Hematopoietic multipotent progenitor cell treated with erythropoietin and hydrocortisone succinate and interleukin-3 and kit ligand, for 6 days (in vitro differentiated cells): ENCODE data around the gene HLA-DRA.

Source experiments
- DNase-seq: peaks from one replicate; pipeline ENCODE4 v3.0.0-alpha.2; 2015

Gene HLA-DRA

DNA sequence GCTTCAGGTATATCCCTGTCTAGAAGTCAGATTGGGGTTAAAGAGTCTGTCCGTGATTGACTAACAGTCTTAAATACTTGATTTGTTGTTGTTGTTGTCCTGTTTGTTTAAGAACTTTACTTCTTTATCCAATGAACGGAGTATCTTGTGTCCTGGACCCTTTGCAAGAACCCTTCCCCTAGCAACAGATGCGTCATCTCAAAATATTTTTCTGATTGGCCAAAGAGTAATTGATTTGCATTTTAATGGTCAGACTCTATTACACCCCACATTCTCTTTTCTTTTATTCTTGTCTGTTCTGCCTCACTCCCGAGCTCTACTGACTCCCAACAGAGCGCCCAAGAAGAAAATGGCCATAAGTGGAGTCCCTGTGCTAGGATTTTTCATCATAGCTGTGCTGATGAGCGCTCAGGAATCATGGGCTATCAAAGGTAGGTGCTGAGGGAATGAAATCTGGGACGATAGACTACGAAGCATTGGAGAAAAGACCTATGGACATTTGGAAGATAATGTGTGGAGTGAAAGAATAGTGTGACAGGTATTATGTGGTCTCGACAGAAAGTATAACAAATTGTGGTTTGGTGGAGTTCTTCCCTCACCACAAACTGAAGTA is at the start of gene HLA-DRA:
TSS of gene HLA-DRA (plus strand) at position 286 of the 613 bp plus-strand sequence. CDS start at position 350, 64 bp downstream.
- DNase-seq, result peak; percentile 86

DNA sequence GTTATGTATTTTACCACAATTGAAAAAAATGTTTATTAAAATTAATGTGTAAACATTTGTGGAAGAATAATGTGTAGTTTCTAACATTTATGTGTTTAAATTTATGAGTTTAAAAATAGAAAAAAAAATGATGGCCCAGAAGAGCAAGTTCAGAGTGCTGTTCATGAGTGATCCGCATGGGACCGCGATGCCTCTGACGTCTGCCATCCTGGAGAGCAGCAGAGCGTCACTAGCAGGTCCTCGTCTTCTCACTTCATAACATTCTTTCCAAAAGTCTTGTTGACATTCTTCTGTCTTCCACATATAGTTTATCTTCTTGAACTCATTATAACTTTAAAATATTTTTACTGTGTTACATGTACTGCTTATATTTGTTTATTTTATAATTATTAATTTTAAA is 48.2 kb upstream of the HLA-DRA start:
- DNase-seq, result no peak

DNA sequence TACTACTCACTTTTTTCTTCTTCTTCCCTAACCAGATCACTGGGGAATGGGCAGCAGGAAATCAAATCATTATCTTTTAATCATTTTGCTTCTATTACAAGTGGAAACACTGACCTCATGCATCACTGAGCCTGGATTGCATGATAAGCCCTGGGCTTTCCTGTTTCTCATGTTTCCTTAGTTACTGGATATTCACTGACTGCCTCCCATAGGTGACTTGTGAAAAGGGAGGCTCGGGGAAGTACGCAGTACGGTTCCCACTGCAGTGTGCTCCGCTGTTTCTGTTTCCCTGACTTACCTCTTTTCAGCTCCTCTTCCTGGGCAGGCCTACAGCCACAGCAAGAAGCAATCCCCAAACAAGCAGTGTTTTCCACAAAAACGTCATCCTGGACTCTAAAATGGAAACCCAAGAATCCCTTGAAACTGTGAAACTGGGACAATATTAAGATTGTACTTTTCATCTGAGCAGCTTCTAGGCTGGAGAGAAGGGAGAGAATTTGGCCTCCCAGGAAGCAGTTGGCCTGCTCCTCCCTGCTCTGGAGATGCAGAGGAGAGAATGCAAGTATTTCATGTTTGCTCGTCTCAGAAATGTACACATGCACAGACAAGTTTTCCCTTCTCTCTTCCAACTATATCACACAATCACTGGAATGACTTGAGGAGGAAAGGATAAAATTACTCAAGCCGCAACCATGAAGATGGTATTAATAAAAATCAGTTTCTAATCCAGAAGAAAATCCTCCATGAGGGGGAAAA is 45.8 kb upstream of the HLA-DRA start:
- no peak for DNase-seq

DNA sequence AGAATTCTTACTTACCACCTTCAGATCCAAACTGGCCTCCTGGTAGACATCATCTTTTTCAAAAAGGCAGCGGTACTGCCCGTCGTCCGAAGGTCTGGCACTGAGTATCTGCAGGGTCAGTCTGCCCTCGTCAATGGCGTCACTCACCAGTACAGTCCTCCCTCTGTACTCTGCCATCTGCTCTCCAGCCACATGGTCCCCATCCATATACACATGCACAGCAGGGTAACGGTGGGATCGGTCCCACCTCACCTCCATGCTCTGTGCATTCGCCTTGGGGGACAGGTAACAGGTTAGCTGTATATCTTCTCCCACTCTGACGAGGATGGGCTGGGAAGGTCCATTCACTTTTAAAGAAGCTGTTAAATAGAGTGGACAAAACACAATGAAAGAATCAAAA is 43.7 kb upstream of the HLA-DRA start:
- no peak for DNase-seq

DNA sequence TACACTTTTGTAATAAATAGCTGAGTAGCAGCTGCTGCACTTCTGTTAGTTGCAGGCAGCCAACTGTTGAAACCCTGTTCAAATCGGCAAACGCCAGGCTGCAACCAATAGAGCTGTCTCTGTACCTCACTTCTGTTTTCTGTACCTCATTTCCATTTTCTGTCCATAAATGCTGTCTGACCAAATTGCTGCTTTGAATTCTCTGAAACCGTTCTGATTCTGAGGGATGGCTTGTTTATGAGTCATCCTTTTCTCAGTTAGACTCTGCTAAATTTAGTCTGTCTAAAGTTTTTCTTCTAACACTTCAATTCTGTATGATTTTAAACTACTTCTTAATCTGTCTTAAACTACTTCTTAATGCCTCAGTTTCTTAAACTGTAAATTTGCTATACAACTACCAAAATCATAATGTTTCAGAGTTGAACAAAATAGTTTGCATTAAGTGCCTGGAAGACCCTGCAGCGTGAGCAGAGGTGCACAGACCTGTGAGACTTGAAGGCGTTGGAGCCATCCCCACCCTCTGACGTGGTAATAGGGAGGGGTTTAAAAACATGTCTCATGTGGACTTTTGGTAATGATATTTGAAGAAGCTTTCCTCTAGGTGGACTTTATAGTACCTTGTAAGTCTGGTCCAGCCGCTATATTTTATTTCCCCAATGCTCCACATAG is 42.3 kb upstream of the HLA-DRA start:
- no peak for DNase-seq

DNA sequence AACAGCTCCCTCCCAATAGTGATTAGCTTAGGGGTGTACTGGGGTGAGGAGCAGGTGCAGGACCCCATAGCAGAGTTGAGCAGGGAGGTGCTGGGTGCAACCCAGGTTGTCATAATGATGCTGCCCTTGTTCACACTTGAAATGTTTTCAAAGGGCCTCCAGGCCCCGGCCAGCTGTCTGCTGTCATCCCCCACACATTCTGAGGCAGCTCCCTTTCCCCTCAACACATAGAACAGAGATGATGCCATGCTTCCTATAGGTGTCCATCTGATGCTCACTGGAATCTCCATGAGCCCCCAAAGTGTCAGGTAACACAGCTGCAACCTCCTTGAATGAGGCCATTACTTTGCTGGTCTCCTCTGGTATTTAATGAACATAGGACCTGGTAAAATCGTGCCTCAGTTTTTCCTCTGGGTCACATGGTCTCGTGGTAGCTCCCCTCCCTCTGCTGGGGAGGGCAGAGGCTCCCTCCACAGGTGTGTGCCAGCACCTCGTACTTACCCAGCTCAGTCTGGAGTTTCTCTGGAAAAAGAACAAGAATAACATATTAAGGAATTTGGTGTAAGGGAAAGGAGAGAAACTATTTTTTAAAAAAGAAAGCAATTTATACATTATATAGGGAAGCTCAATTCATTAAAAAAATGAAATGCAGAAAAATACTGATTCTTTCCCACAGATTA is 38.3 kb upstream of the HLA-DRA start:
- no peak for DNase-seq

DNA sequence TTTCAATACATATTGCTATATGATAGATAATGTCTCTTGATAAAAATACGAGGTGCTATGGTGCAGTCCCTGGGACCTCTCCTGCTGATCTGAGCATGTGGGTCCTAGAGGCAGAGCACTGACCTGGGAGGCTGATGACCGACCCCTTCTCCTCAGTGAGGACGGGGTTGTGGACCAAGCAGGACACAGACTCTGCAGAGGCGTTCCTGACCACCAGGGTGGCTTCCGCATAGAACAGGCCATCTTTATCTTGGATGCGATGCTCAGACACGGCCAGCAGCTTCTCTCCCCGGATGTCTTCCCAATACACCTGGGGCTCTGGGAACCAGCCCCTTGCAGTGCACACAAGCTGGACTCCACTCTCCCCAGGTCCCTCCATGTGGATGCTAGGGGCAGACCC is 36.9 kb upstream of the HLA-DRA start:
- DNase-seq, result no peak

DNA sequence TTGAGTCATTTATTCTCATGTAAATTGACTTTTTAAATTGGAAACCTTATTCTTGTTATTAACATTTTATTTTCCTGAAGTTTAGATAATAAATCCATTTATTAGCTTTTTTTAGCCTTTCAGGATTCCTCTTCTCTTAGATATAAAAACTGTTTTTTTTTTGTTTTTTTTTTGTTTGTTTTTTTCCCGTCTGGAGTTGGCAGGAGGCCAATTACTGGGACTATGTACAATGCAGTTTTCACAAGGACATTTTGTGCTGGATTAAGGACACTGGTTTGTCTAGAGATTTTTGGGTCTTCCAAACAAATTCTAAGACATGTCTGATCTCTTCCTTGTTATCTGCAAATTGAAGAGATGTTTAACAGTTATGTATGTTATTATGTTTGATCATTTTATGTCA is 34.0 kb upstream of the HLA-DRA start:
- no peak for DNase-seq

DNA sequence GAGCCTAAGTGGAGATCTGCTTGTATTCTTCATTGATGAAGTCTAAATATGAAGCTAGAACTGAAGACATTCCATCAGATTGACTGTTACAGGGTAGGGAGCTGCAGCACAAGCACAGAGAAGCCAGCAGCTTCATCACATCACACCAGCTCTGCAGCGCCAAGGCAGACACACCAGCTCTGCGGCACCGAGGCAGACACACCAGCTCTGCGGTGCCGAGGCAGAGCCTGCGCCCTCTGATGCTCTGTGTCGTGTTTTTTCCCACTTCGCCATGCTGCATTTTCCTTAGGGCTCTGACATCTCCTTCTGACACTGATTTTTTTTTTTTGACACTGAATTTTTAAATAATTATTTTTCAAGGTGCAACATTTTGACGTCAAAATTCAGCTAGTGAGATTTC is 33.5 kb upstream of the HLA-DRA start:
- no peak for DNase-seq

DNA sequence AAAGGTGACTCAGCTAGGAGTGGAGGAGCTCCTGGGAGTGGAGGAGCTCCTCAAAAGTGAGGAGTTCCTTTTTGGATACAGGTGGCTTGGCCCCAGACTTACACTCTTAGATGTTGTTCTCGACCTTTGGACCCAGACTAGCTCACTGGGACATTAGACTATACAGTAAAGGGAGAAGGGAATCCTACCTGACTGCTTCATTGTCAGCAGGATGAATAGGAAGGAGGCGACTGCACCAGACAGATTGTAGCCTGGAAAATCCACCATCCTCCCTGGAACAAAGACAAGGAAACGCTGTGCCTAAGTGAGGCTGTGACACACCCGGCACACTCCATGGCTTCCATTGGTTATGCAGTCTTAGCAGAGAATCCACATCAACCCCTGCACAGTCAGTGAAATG is 32.8 kb upstream of the HLA-DRA start, which contains the start of gene BTNL2:
TSS of gene BTNL2 (minus strand) at position 325 of the 400 bp plus-strand sequence. CDS start at position 267, 58 bp downstream.
- no peak for DNase-seq

DNA sequence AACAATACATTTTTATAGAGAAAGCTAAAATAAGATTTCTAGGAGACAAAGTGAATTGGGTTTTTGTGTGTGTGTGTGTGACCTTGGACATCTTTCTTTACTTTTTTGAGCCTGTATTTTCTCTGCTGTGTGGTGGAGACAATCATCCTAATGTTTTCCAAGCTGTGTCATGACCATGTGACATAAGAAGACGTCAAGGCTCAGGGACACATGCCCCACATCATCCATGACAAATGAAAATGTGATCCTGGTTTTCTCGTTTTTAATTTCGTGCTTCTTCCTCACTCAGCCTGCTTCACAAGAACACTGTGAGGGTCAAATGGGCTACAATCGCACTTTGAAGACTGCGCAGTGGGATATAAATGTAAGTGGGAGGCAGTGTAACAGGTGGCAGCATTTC is 28.8 kb upstream of the HLA-DRA start:
- no peak for DNase-seq

DNA sequence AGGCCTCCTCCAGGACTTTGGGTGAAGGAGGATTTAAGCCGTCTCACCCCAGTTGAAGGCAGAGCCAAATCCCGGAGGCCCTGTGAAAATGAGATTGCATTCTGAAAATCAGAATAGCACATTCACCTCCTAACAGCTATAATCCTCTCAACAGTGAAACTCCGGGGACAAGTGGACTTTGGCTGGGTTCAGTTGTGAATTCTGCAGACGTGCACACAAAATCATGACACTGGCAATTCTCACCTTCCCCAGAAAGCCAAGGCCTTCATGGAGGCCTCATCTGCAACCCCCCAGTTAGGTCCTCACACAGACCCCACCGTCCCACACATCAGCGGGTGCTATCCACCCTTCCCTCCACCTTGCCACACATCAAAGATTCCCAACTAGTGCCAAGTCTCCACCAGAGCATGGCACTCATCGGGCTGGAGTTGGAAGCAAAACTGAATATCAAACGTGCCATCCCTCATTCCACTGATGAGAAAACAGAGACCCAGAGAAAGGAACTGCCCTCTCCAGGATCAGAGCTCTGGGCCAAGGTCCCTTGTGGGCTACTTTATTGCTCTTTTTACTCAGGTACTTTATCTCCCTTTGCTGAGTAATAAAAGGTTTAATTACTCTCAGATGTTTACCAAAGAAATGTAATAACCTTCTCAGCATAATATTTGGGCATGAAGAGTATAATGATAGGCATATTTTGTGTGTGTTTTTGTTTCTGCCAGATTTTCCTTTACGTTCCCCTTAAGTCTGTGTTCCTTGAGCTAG is 27.9 kb upstream of the HLA-DRA start:
- DNase-seq, result no peak

DNA sequence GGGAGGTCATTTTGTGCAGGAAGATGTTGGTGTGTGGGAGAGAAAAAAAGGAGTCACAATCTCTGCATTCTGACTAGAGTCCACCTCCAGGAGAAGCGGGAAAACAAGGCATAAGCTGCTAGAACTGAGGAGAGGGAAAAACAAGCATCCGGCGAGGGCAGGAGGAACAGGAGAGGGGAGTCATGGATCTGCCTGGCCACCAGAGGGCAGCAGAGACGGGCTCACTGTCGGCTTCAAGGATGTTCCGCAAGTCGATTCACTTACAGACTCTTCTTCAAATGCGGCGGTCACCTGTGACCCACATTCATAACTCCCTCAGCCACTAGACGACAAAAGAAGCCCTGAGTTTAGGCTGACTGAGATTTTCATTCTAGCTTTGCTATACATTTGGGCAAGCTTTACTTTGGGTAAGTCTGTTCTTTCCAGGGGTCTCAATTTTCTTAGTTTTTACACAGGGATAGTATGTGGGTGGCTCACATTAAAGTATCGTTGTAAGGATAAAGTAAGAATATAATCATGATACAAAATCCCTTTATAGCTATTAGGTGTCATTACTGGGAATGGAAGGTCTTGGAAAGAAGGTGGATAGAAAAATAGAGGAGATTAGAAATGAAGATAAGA is 26.1 kb upstream of the HLA-DRA start:
- DNase-seq, result peak; percentile 84

DNA sequence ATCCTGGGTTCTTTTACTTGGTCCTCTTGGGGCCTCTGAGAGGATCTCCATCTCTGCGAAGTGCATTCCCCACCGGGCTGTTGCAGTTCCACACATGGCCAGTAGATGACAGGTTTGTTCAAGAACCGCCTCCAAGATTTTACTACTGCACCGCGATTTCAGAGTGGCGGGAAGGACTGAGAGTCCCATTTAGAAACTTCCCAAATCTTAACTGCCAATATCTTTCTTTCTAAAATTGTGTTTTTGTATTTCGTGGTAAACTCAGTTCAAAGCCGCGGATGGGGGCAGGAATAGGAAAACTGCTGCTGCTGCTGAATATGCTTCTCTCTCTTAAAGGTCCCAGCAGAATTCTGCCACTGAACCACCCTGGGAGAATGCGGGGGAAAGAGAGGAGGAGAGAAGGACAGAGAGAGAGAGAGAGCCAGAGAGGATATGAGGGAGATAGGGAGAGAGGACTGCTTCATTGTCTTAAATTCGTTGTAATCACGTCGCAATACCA is 24.1 kb upstream of the HLA-DRA start:
- DNase-seq, result peak; percentile 84

DNA sequence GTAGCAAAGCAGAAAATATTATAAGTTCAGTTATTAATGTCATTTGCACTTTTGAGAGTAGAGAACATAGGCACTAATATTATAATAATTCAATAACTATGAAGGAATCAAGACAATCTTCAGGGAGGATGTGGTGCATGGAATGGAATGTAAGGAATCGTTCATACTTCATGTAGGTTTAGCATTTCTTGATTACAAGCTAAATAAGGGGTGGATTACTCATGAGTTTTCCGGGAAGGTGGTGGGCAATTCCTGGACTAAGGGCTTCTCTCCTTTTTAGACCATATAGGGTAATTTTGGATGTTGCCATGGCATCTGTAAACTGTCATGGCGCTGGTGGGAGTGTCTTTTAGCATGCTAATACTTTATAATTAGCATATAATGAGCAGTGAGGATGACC is 23.7 kb upstream of the HLA-DRA start:
- DNase-seq, result no peak

DNA sequence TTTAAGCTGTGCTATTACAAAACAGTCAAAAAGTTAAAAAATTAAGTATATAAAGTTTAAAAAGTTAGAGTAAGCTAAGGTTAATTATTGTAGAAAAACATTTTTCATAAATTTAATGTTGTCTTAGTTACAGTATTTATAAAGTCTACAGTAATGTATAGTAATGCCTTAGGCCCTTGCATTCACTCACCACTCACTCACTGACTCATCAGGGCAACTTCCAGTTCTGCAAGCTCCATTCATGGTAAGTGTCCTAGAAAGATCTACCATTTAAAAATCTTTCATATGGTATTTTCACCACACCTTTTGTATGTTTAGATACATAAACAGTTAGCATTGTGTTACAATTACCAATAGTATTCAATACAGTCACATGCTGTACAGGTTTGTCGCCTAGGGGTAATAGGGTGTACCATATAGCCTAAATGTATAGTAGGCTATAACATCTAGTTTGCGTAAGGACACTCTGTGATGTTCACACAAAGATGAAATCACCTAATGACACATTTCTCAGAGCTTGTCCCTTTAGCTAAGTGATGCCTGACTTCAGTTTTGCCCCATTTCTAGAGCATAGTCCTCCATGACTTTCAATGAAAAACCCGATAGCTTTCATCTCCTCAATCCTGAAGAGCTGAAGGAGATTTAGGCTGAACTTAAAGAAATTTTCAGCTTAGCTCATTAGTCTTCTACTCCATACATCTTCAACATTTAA is 14.9 kb upstream of the HLA-DRA start:
- no peak for DNase-seq

DNA sequence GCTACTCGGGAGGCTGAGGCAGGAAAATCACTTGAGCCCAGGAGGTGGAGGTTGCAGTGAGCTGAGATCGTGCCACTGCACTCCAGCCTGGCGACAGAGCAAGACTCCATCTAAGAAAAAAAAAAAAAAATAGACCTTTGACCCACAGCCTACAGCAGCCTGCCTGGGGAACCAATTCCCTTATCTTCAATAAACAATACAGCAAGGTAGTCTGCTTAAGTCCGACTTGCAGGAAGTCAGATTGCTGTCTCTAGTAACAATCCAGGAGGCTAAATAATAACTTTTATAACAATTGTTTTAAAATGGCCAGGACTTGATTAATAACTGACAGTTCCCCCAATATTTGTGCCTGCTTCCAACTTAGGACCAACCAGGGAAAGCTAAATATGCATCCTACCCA is 13.3 kb upstream of the HLA-DRA start:
- DNase-seq, result no peak

DNA sequence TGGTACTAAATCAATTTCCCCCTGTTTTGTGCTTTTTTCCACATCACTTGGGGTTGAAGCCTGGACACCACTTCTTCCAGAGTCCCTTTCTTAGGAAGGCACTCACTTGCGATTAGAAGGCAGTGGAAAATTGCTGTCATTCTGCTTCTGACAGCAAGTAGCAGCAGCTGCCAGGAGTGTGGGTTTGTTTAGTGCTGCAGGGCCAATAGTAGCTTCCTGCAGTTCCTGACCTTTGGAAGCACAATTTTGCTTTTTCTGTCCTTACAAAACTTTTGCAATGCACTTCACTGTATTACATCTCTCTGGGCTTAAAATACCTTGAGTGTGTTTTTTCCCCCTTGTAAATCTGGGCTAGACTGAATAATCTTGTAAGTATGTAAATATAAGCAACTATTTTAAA is 12.5 kb upstream of the HLA-DRA start:
- DNase-seq, result no peak

DNA sequence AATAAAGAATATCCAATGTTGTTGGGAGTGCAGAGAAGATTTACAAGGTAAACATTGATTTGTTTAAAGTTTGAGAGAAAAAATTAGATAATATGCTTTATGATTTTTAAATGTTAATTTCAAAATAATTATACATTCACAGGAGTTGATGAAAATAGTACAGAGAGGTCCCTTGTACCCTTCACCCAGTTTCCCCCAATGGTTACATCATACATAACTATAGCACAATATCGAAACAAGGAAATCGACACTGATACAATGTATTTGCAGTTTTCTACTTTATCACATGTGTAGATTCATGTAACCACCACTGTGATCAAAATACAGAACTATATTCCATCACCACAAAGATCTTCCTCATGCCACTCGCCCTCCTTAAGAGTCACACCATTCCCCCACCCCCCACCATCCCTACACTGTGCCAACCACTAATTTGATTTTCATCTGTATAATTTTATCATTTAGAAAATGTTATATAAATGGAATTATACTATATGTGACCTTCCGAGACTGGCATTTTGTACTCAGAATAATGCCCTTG is 11.7 kb upstream of the HLA-DRA start:
- DNase-seq, result no peak

DNA sequence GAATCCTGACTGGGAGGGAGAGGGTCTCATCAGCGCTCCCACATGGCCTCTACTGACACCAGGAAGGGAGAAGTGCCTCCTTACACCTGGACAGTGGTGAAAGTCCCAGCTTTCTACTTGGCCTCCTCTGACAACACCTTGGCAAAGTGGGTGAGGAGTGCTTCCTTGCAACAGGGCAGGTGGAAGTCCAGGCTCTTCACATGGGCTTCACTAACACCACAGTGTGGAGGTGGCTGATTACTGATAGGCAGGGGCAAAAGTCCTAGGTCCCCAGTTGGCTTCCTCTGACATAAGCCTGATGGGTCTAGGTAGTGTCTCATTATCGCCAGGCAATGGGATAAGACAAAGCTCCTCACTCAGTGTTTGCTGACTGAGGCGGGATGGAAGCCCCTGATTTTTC is 9.5 kb upstream of the HLA-DRA start:
- no peak for DNase-seq

DNA sequence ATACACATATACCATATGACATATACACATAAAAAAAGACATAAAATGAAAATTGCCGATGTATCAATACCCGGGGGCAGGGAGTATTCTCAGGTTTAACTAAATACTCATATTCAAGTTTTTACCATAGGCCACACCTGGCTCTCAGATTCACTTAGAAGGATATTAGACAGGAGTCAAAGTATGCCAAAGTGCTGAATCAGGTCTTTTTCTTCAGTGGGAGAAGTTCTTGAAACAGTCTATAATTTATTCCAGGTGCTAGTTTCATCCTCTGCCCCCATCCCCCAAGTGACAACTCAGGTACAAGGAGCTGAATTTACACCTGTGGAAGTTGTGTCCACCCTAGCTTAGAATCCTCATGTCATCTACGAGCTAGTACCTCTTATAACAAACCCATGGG is 8.5 kb upstream of the HLA-DRA start:
- DNase-seq, result no peak
